K562 (cell line): ENCODE data around the gene ABCC1.

ENCODE experiments used
- NR4A1 ChIP-seq, 2 experiments: fragments of 250-450 bp in 1 of 2; fragments of 450-650 bp in 1 of 2; sonication (Bioruptor Pico) in 1 of 2; IDR thresholded peaks; 2 replicates each; pipeline versions ENCODE4 v1.4.0 to v1.6.1; 2016 to 2020; ENCODE audit warnings: mild to moderate bottlenecking in 2 of 2, missing compliant biosample characterization in 1 of 2, missing genetic modification characterization in 1 of 2, moderate library complexity in 1 of 2
- TAF1 ChIP-seq: IDR thresholded peaks from 2 replicates; pipeline ENCODE4 v1.6.1; 2011; ENCODE audit warnings: mild to moderate bottlenecking, low read length, moderate library complexity; ENCODE audit not compliant: insufficient read depth, control insufficient read depth, severe bottlenecking; ENCODE audit errors: extremely low read depth
- TF ChIP-seq, protein P1 (sequence below), 2 experiments: fragments of 450-650 bp in 1 of 2; sonication (generic) in 1 of 2; formaldehyde crosslinking in 1 of 2; IDR thresholded peaks in 1 of 2; conservative IDR thresholded peaks in 1 of 2; 2 replicates each; pipeline versions ENCODE4 v1.6.1 to v1.8.1; 2016 to 2023; ENCODE audit warnings: mild to moderate bottlenecking in 2 of 2, moderate library complexity in 2 of 2, inconsistent platforms in 1 of 2, missing genetic modification reagents in 1 of 2

GRCh38 chr16:15907863-15908478 lies 41.4 kb upstream of the ABCC1 start:
- TF ChIP-seq NR4A1 (CRISPR knock-in tag; IDR thresholded peaks at IDR 0.05) (no peak), NR4A1 (tag; IDR thresholded peaks at IDR 0.05) (no peak), TAF1 (no peak)
- TF ChIP-seq, protein P1, sequence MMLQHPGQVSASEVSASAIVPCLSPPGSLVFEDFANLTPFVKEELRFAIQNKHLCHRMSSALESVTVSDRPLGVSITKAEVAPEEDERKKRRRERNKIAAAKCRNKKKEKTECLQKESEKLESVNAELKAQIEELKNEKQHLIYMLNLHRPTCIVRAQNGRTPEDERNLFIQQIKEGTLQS (IDR thresholded peaks at IDR 0.05), result no peak
- TF ChIP-seq, protein P1 (CRISPR knock-in tag; conservative IDR thresholded peaks at IDR 0.05), result no peak
